Gastroesophageal sphincter (tissue), 4 donors: ENCODE results near the gene MSS51. TPM values are rescaled to one million over a fixed set of nuclear protein-coding genes. Genes with fewer than 3 reads are reported as not detected.

Experiments
- ATAC-seq: fragments of 150-250 bp; one replicate; pipeline ENCODE4 v1.9.1; 2016; ENCODE audit warnings: mild to moderate bottlenecking, moderate library complexity
- H3K27ac ChIP-seq, 4 donors: fragments of 200-600 bp; sonication (generic) in 3 of 4; 1 replicate in 3 of 4; 2 replicates in 1 of 4; pipeline ENCODE4 v1.5.1; 2016 to 2019
- H3K27me3 ChIP-seq: fragments of 200-600 bp; sonication (generic); one replicate; pipeline ENCODE4 v1.5.1; 2019
- H3K36me3 ChIP-seq, 2 donors: fragments of 200-600 bp; sonication (generic); one replicate each; pipeline ENCODE4 v1.5.1; 2019; ENCODE audit warnings: control low read depth in 1 of 2
- H3K4me1 ChIP-seq, 3 donors: fragments of 200-600 bp; sonication (generic); 1 replicate in 2 of 3; 2 replicates in 1 of 3; pipeline ENCODE4 v1.5.1; 2016 to 2019; ENCODE audit warnings: control low read depth in 2 of 3
- H3K4me3 ChIP-seq, 2 donors: fragments of 200-600 bp; sonication (generic); one replicate each; pipeline ENCODE4 v1.5.1; 2019; ENCODE audit warnings: mild to moderate bottlenecking in 1 of 2, moderate library complexity in 1 of 2
- H3K9me3 ChIP-seq, 3 donors: fragments of 200-600 bp; sonication (generic); one replicate each; pipeline ENCODE4 v1.5.1; 2017 to 2019; ENCODE audit warnings: control low read depth in 2 of 3
- CTCF ChIP-seq, 4 experiments: fragments of 200-600 bp in 2 of 4; fragments of 450-650 bp in 2 of 4; sonication (generic) in 1 of 4; IDR thresholded peaks; one replicate each; pipeline ENCODE4 v1.5.1; 2017 to 2019; ENCODE audit warnings: antibody characterized with exemption in 4 of 4, mild to moderate bottlenecking in 2 of 4, moderate library complexity in 2 of 4
- EP300 ChIP-seq: sonication (generic); formaldehyde crosslinking; IDR thresholded peaks from one replicate; pipeline ENCODE4 v1.6.1; 2017; ENCODE audit warnings: antibody characterized with exemption, mild to moderate bottlenecking
- POLR2A ChIP-seq, 2 donors: fragments of 450-650 bp; IDR thresholded peaks; one replicate each; pipeline ENCODE4 v1.6.1; 2017; ENCODE audit warnings: antibody characterized with exemption in 2 of 2, mild to moderate bottlenecking in 2 of 2, moderate library complexity in 1 of 2
- POLR2AphosphoS5 ChIP-seq: sonication (generic); formaldehyde crosslinking; IDR thresholded peaks from one replicate; pipeline ENCODE4 v1.6.1; 2017; ENCODE audit warnings: antibody characterized with exemption
- WGBS, 2 donors: methylation state at CpG; one replicate each; pipeline ENCODE4 v1.1.5; 2018; ENCODE audit warnings: low coverage in 1 of 2; 5-methylcytosine and 5-hydroxymethylcytosine counted together
- total RNA-seq, 4 donors: library from RNA; depleted of rRNA; stranded (reverse); fragments of >200 nt; gene quantifications; one replicate each; pipeline ENCODE4 v1.1.0, GENCODE V29; 2016

MSS51 gene
- total RNA-seq, 4 donors from 2014 or later, result 0.32 to 3.9 (median 2.4) TPM

- Histone ChIP-seq H3K4me1 (peaks cover 0 to 14% (median 2%) of the 10 kb centered on the region in 3 donors), H3K36me3 (peaks cover 0 to 46% of the 10 kb centered on the region in 2 donors), H3K4me3 (no peak overlapping the region), H3K27ac (no peak overlapping the region), H3K27me3 (no peaks in the 10 kb centered on the region), H3K9me3 (no peaks in the 10 kb centered on the region)
- 80 to 83% methylated on average over 1 of the region's 1 CpG for WGBS, 2 donors
- ATAC-seq, result no peak
- TF ChIP-seq POLR2A (IDR thresholded peaks at IDR 0.05), result no peak
- TF ChIP-seq EP300, result no peak
- TF ChIP-seq CTCF (IDR thresholded peaks at IDR 0.05), result no peak
- no peak for TF ChIP-seq POLR2AphosphoS5
Measured at GRCh38 chr10:73439605-73440312, 6.4 kb upstream of the MSS51 start.

- 67 to 91% methylated on average over 1 of the region's 1 CpG for WGBS, 2 donors
- Histone ChIP-seq H3K9me3 (no peaks in the 10 kb centered on the region), H3K4me1 (peaks cover 0 to 14% (median 2%) of the 10 kb centered on the region in 3 donors), H3K27ac (no peak overlapping the region), H3K4me3 (no peak overlapping the region), H3K27me3 (no peaks in the 10 kb centered on the region), H3K36me3 (peaks cover 0 to 44% of the 10 kb centered on the region in 2 donors)
- no peak for ATAC-seq
- TF ChIP-seq POLR2A (IDR thresholded peaks at IDR 0.05) (no peak), POLR2AphosphoS5 (no peak), CTCF (IDR thresholded peaks at IDR 0.05) (no peak), EP300 (no peak)
Measured at GRCh38 chr10:73439055-73439454, 5.7 kb upstream of the MSS51 start.

GRCh38 chr10:73432646-73433537 lies 469 bp downstream of the MSS51 start:
- Histone ChIP-seq H3K36me3 (peaks cover 0 to 58% of the 10 kb centered on the region in 2 donors), H3K9me3 (no peaks in the 10 kb centered on the region), H3K4me1 (no peaks in the 10 kb centered on the region), H3K27me3 (no peaks in the 10 kb centered on the region), H3K4me3 (no peak overlapping the region), H3K27ac (no peak overlapping the region)
- ATAC-seq, result no peak
- 54 to 59% methylated on average over 2 of the region's 2 CpGs for WGBS, 2 donors
- TF ChIP-seq EP300 (no peak), POLR2AphosphoS5 (no peak), POLR2A (IDR thresholded peaks at IDR 0.05) (no peak), CTCF (IDR thresholded peaks at IDR 0.05) (no peak)

GRCh38 chr10:73426318-73426717 lies 7.0 kb downstream of the MSS51 start:
- Histone ChIP-seq H3K27me3 (no peaks in the 10 kb centered on the region), H3K4me3 (no peak overlapping the region), H3K27ac (no peak overlapping the region), H3K4me1 (no peaks in the 10 kb centered on the region), H3K9me3 (no peaks in the 10 kb centered on the region), H3K36me3 (peaks cover 0 to 80% of the 10 kb centered on the region in 2 donors)
- 96 to 100% methylated on average over 1 to 4 of the region's 4 CpGs for WGBS, 2 donors
- TF ChIP-seq CTCF (IDR thresholded peaks at IDR 0.05) (no peak), POLR2AphosphoS5 (no peak), POLR2A (IDR thresholded peaks at IDR 0.05) (no peak), EP300 (no peak)
- ATAC-seq, result no peak
